ENCODE measurements around the gene C4orf17. TPM values are rescaled to one million over a fixed set of nuclear protein-coding genes. Genes with fewer than 3 reads are reported as not detected.

C4orf17 gene
- total and polyA plus RNA-seq, 9 donors, result not detected

DNA sequence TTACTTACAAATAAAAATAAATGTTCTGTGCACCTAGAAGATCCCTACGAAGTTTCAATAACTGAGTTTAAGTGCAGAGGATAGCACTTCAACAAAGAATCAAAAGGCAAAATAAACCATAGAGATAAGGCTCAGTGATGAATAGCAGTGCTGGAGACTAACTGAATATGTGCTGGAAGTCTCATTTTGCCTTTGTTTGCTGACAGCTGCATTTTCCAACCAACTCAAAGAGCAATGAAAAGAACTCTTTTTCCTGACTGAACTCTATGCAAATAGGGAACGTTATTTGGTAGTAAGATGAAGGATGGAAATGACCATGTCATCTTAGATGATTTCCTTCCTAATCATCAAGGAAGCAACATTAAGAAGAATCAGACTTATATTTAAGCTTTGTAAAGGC is 42.9 kb upstream of the C4orf17 start:
- Histone ChIP-seq H3K9me3 (no peaks in the 10 kb centered on the region), H3K36me3 (no peaks in the 10 kb centered on the region), H3K27ac (no peak overlapping the region), H3K27me3 (no peaks in the 10 kb centered on the region), H3K4me3 (no peak overlapping the region), H3K4me1 (ENCODE audit: insufficient read depth) (no peaks in the 10 kb centered on the region)
- intact Hi-C loops (cut with DNase I), result no loop called here
- no peak for TF ChIP-seq POLR2A (IDR thresholded peaks at IDR 0.05)
- TF ChIP-seq EP300 (IDR thresholded peaks at IDR 0.05), result no peak
- TF ChIP-seq, protein P1, sequence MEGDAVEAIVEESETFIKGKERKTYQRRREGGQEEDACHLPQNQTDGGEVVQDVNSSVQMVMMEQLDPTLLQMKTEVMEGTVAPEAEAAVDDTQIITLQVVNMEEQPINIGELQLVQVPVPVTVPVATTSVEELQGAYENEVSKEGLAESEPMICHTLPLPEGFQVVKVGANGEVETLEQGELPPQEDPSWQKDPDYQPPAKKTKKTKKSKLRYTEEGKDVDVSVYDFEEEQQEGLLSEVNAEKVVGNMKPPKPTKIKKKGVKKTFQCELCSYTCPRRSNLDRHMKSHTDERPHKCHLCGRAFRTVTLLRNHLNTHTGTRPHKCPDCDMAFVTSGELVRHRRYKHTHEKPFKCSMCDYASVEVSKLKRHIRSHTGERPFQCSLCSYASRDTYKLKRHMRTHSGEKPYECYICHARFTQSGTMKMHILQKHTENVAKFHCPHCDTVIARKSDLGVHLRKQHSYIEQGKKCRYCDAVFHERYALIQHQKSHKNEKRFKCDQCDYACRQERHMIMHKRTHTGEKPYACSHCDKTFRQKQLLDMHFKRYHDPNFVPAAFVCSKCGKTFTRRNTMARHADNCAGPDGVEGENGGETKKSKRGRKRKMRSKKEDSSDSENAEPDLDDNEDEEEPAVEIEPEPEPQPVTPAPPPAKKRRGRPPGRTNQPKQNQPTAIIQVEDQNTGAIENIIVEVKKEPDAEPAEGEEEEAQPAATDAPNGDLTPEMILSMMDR (IDR thresholded peaks at IDR 0.05), result no peak
- no peak for DNase-seq
- WGBS, 3 donors, result 32 to 54% (median 52%) methylated on average over 2 of the region's 2 CpGs

DNA sequence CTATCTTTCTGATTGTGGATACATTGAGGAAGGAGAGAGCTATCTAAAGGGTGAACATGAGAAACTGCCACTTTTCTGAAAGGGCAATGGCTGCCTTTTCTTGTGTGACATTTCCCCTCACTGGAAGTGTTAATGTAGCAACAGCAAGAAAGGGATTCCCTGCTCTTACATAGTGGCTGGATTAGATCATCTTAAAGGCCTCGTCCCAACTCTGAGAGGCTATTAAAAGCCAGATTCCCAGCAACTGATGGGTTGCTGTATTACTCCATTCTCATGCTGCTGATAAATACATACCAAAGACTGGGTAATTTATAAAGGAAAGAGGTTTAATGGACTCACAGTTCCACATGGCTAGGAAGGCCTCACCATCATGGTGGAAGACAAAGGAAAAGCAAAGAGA is 41.9 kb upstream of the C4orf17 start:
- 45 to 89% (median 86%) methylated on average over 1 of the region's 1 CpG for WGBS, 3 donors
- H3K36me3 ChIP-seq, result no peaks in the 10 kb centered on the region
- intact Hi-C loops (cut with DNase I), result no loop called here
- H3K27me3 ChIP-seq, result no peaks in the 10 kb centered on the region
- no peak overlapping the region for H3K27ac ChIP-seq
- TF ChIP-seq, protein P1 (IDR thresholded peaks at IDR 0.05), result no peak
- TF ChIP-seq EP300 (IDR thresholded peaks at IDR 0.05) (no peak), POLR2A (IDR thresholded peaks at IDR 0.05) (no peak)
- no peak for DNase-seq
- H3K4me1 ChIP-seq (ENCODE audit: insufficient read depth), result no peaks in the 10 kb centered on the region
- H3K9me3 ChIP-seq, result no peaks in the 10 kb centered on the region
- H3K4me3 ChIP-seq, result no peak overlapping the region

DNA sequence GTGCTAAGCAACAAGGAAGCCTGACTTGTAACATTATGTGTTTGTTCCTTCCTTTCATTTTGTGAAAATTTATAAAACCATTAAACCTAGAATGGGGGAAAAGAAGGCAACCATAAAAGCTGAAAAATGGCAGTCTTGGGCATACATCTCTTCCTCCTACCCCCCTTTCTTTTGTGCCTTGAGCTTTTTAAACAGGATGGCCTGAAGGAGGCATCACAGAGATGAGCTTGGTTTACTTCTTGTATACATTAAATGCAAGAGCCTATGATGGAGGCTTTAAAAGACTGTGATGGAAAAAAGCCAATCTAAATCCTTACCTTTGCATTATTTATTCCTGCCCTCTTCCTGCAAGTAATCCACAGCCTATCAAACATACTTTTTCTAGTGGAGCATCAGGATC is 39.5 kb upstream of the C4orf17 start:
- H3K4me1 ChIP-seq (ENCODE audit: insufficient read depth), result no peaks in the 10 kb centered on the region
- no peak overlapping the region for H3K4me3 ChIP-seq
- intact Hi-C loops (cut with DNase I), result no loop called here
- H3K27me3 ChIP-seq, result no peaks in the 10 kb centered on the region
- H3K36me3 ChIP-seq, result no peaks in the 10 kb centered on the region
- no peak overlapping the region for H3K27ac ChIP-seq
- H3K9me3 ChIP-seq, result no peaks in the 10 kb centered on the region
- no peak for DNase-seq
- TF ChIP-seq POLR2A (IDR thresholded peaks at IDR 0.05), result no peak
- TF ChIP-seq EP300 (IDR thresholded peaks at IDR 0.05), result no peak
- TF ChIP-seq, protein P1 (IDR thresholded peaks at IDR 0.05), result no peak

DNA sequence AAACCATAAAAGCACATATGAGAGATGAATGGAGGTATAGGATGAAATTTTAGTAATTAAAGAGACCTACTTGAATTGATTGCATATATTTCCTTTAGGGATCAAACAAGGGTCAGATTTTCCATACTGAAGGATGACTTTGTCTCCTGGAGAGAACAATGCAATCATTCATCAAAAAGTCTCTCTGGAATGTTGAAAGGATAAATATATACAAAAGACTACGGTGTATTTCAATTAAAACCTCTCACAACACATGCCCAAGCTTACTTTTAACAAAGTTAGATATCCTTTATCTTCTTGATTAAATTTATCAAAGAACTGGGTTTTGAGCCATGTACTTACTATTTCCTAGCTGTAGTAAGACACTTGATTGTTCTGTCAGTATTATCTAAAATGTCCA is 38.9 kb upstream of the C4orf17 start:
- H3K27me3 ChIP-seq, result no peaks in the 10 kb centered on the region
- no peak for DNase-seq
- H3K4me1 ChIP-seq (ENCODE audit: insufficient read depth), result no peaks in the 10 kb centered on the region
- H3K27ac ChIP-seq, result no peak overlapping the region
- intact Hi-C loops (cut with DNase I), result no loop called here
- H3K36me3 ChIP-seq, result no peaks in the 10 kb centered on the region
- H3K4me3 ChIP-seq, result no peak overlapping the region
- WGBS, 3 donors, result 25 to 39% (median 37%) methylated on average over 1 of the region's 1 CpG
- H3K9me3 ChIP-seq, result no peaks in the 10 kb centered on the region
- no peak for TF ChIP-seq EP300 (IDR thresholded peaks at IDR 0.05)
- TF ChIP-seq, protein P1 (IDR thresholded peaks at IDR 0.05), result no peak
- TF ChIP-seq POLR2A (IDR thresholded peaks at IDR 0.05), result no peak

DNA sequence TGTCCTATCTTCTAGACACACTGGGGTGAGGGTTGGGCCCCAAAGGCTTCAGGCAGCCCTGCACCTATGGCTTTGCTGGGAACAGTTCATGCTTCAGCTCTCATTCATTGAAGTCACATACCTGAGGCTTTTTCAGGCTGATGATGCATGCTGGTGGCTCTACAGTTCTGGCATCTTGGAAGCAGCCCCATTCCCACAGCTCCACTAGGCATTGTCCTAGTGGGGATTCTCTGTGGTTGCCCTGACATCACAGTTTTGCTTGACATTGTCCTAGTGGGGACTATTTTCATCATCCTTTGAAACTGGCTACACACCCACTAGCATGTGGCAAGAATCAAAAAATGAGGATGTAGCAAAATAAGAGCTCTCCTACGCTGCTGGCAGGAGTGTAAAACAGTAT is 37.7 kb upstream of the C4orf17 start:
- intact Hi-C loops (cut with DNase I), result no loop called here
- TF ChIP-seq EP300 (IDR thresholded peaks at IDR 0.05) (no peak), POLR2A (IDR thresholded peaks at IDR 0.05) (no peak)
- TF ChIP-seq, protein P1 (IDR thresholded peaks at IDR 0.05), result no peak
- Histone ChIP-seq H3K4me3 (no peak overlapping the region), H3K27me3 (no peaks in the 10 kb centered on the region), H3K36me3 (no peaks in the 10 kb centered on the region), H3K4me1 (ENCODE audit: insufficient read depth) (no peaks in the 10 kb centered on the region), H3K9me3 (no peaks in the 10 kb centered on the region), H3K27ac (no peak overlapping the region)
- no peak for DNase-seq
- 81 to 84% (median 83%) methylated on average over 1 of the region's 1 CpG for WGBS, 3 donors
